GM18520 (cell line): ENCODE measurements around the gene HMCN1.

Source experiments
- ATAC-seq: cut with Tn5 transposase; IDR thresholded peaks from one replicate; pipeline ENCODE4 v1.9.1; 2021; ENCODE audit not compliant: unreplicated experiment

Gene HMCN1

DNA sequence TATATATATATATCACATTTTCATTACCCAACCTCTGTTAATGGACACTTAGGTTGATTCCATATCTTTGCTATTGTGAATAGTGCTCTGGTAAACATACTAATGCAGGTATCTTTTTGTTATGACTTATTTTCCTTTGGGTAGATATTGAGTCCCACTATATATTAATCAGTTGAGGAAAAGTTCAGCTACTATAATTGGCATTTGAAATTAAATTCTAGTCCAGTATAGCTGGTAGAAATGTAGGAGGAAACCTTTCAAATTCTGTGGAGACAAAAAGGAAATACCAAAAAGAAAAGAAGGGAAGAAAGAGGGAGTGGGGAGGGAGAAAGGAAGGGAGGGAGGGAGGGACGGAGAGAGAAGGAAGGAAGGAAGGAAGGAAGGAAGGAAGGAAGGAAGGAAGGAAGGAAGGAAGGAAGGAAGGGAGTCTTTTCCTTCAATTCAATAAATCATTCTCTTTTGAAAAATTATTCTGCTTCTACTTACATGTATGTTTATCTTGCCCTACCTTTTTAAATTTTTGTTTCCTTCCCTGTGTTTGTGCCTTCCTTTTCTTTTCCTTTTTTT lies 329.0 kb downstream of the HMCN1 start:
- no peak for ATAC-seq

GRCh38 chr1:186066411-186066810 lies 332.2 kb downstream of the HMCN1 start:
- no peak for ATAC-seq

DNA sequence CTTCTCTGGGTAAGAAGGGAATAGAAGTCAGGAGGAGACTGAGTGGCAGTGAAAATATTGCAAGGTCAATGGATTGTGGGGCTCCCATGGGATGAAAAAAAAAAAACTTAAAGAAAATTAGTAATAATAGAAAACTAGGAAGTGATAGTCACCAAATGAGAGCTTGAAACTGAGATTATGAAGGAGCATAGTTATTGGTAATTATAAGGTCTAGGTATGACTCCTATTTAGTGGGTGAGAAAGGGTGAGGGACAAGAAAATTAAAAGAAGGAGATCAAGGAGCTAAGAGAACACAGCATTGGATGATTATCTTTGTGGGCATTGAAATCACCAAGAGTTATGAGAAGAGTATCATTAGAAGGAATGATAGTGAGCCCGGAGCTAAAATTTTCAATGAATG lies 339.5 kb downstream of the HMCN1 start:
- no peak for ATAC-seq

- ATAC-seq = no peak
Observed at GRCh38 chr1:186076006-186076405, 341.8 kb downstream of the HMCN1 start.

DNA sequence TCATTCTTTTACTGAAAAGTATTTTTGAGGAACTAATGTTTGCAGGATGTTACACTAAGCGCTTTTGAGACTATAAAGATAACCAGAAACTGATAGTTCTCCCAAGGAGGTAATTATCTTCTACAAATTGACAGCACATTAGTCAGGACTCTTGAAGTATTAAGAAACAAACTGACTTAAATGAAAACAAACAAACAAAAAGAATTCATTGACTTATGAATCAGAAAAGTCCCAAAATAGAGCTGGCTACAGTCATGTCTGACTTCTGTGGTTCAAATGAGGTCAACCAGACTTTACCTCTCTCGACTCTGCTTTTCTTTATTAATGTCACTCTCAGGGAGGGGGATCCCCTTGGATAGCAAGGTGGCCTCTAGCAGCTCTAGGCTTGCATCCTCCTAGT lies 344.1 kb downstream of the HMCN1 start:
- peak; percentile 97 for ATAC-seq

- ATAC-seq = no peak
Observed at GRCh38 chr1:186079084-186079684, 345.0 kb downstream of the HMCN1 start.

GRCh38 chr1:186082235-186082937 lies 348.2 kb downstream of the HMCN1 start:
- ATAC-seq = peak; percentile 27

DNA sequence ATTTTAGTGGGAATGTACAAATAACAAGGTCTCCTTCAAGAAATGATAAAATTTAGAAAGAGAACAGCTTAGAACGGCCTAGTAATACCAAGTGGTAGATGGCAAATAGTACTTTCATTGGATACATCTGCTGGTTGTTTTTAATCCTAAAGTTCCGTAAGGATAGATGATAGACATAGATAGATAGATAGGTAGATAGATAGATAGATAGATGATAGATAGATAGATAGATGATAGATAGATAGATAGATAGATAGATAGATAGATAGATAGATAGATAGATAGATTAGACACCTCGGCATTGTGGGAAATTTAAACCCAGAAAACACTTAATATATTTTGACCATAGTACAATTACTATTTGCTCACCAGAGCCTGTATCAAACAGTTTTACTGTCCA lies 352.4 kb downstream of the HMCN1 start:
- ATAC-seq = no peak

GRCh38 chr1:186089940-186090339 lies 355.7 kb downstream of the HMCN1 start:
- ATAC-seq = no peak

- ATAC-seq = no peak
Observed at GRCh38 chr1:186091222-186091720, 357.1 kb downstream of the HMCN1 start.

DNA sequence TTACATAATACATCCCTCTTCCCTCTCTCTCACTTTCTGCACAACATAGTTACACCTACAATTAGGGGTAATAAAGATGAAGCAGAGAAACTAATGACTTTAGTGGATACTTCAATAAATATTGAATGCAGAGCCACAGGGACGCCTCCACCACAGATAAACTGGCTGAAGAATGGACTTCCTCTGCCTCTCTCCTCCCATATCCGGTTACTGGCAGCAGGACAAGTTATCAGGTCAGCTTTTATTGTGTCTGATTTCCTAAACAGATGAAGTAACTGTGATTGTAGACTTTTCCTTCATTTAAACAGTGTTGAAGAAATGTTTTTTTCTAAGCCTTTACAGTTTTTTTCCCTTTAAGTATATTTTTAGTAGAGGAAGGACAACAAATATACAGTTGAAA lies 359.2 kb downstream of the HMCN1 start:
- ATAC-seq = no peak

GRCh38 chr1:186094172-186094571 lies 360.0 kb downstream of the HMCN1 start:
- ATAC-seq = no peak

GRCh38 chr1:186099336-186100104 lies 365.3 kb downstream of the HMCN1 start:
- no peak for ATAC-seq

- ATAC-seq = no peak
Observed at GRCh38 chr1:186102107-186102506, 367.9 kb downstream of the HMCN1 start.

- ATAC-seq = no peak
Observed at GRCh38 chr1:186102547-186103148, 368.5 kb downstream of the HMCN1 start.

DNA sequence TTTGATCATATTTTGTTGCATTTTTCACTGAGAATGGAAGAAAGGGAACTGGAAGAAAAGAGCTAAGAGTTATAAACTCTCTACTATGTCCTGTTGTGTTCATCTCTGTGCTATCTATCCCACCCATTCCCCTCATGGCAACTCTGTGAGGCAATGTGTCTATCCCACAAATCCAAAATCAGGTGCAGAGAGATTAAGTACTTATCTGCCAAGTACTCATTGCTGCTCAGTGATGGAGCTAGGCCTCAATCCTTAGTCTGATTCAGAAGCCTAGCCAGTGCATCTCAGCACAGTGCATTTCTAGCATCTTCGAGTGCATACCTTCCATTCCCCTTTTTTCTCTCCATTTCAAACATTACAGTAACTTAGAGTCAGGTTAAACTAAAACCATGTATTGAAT lies 370.3 kb downstream of the HMCN1 start:
- no peak for ATAC-seq

DNA sequence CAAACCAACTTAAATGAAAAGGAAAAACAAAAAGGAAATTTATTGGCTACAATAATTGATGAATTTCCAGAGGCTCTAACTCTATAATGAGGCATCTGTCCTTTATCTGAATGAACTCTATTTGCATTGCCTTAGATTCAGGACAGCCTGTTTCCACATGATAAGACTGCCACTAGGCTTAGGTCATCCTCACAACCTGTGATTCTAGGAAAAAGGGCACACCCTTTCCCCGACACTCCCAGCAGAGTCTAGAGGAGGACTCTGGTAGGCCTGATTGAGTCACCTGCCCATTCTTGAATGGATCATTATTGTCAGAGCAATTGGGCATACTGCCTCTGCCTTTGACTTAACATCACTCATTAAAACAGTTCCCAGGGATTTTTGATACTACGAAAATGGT lies 378.1 kb downstream of the HMCN1 start:
- ATAC-seq = no peak

- no peak for ATAC-seq
Observed at GRCh38 chr1:186113461-186113860, 379.3 kb downstream of the HMCN1 start.

- ATAC-seq = no peak
Observed at GRCh38 chr1:186118724-186119123, 384.5 kb downstream of the HMCN1 start.

DNA sequence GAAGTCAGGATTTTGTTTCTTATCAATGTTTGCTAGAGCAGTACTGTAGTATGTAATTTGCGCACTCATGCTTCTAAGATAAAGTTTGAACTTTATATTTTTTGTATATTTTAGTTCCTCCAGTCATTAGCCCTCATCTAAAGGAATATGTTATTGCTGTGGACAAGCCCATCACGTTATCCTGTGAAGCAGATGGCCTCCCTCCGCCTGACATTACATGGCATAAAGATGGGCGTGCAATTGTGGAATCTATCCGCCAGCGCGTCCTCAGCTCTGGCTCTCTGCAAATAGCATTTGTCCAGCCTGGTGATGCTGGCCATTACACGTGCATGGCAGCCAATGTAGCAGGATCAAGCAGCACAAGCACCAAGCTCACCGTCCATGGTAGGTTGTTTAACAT lies 388.6 kb downstream of the HMCN1 start:
- no peak for ATAC-seq

DNA sequence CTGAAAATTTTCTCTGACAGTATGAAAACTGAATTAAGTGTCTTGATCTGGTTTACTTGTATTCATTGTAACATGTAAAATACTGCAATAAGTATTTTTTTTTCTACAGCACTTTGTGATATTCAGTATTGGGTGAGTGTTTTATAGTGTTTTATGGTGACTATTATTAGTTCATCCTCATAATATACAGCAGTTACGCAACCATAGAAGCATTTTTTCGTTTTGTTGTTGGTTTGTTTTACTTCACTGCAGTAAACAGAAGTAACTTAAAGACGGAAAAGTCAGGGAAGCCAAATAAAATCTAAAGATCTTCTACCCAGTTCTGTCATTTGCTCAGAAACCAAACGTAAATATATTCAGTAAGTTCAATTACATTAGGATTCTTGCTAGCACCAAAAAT lies 390.8 kb downstream of the HMCN1 start:
- no peak for ATAC-seq
